H1 (cell line): ENCODE measurements around the gene ADM2. TPM values are rescaled to one million over a fixed set of nuclear protein-coding genes. Genes with fewer than 3 reads are reported as not detected.

ENCODE experiments used
- BCL11A ChIP-seq, 2 experiments: IDR thresholded peaks; one replicate each; pipeline ENCODE4 v1.6.1; 2011; ENCODE audit warnings: low read depth in 2 of 2, low read length in 2 of 2, mild to moderate bottlenecking in 2 of 2
- CEBPB ChIP-seq: IDR thresholded peaks from 2 replicates; pipeline ENCODE4 v1.6.1; 2012; ENCODE audit warnings: low read depth, low read length
- GTF2F1 ChIP-seq: IDR thresholded peaks from 2 replicates; pipeline ENCODE4 v1.6.1; 2012; ENCODE audit warnings: low read depth, low read length, improper control_type of control experiment, borderline replicate concordance
- JUN ChIP-seq: IDR thresholded peaks from 2 replicates; pipeline ENCODE4 v1.6.1; 2011; ENCODE audit warnings: low read depth, mild to moderate bottlenecking, improper control_type of control experiment, low read length
- KDM5A ChIP-seq: fragments of 200-600 bp; IDR thresholded peaks from 2 replicates; pipeline ENCODE4 v1.7.1; 2012; ENCODE audit warnings: mild to moderate bottlenecking, low read length, inconsistent platforms, mixed read lengths
- RNF2 ChIP-seq: fragments of 200-900, 300-1000 bp; sonication (generic); IDR thresholded peaks from 2 replicates; pipeline ENCODE4 v1.7.1; 2016; ENCODE audit warnings: borderline replicate concordance, low read depth, mild to moderate bottlenecking, antibody characterized with exemption, low read length; ENCODE audit not compliant: poor library complexity, severe bottlenecking; ENCODE audit errors: missing control alignments
- SP2 ChIP-seq: IDR thresholded peaks from 2 replicates; pipeline ENCODE4 v1.6.1; 2012; ENCODE audit warnings: mild to moderate bottlenecking, low read length, inconsistent platforms
- TBP ChIP-seq: IDR thresholded peaks from 2 replicates; pipeline ENCODE4 v1.6.1; 2011; ENCODE audit warnings: low read depth, low read length, improper control_type of control experiment
- TCF12 ChIP-seq: IDR thresholded peaks from 2 replicates; pipeline ENCODE4 v1.6.1; 2011; ENCODE audit warnings: low read depth, mild to moderate bottlenecking, low read length
- polyA plus RNA-seq, 7 experiments: library from polyadenylated mRNA; depleted of rRNA in 3 of 7; stranded (reverse) in 5 of 7; unstranded in 2 of 7; fragments of >200 nt in 5 of 7; fragments of 200-250 nt in 2 of 7; gene quantifications; 1 replicate in 5 of 7; 2 replicates in 1 of 7; 4 replicates in 1 of 7; pipeline versions ENCODE4 v1.2.1 to v1.2.3, GENCODE V29; 2011 to 2013; ENCODE audit warnings: missing spikeins in 2 of 7, mixed read lengths in 2 of 7
- total RNA-seq: library from RNA; stranded (reverse); fragmentation: NEBNext Ultra II Directional; extraction: Animal tissue kit (Norgen Biotek cat#: 25700); gene quantifications from 2 replicates; pipeline ENCODE4 v1.2.1, GENCODE V29; 2021
- TF ChIP-seq, protein P1 (sequence below): fragments of 300-600 bp; sonication (generic); IDR thresholded peaks from 2 replicates; pipeline ENCODE4 v1.7.1; 2012; ENCODE audit warnings: low read length, moderate library complexity, mild to moderate bottlenecking, inconsistent platforms; ENCODE audit not compliant: insufficient replicate concordance

ADM2 gene
- total and polyA plus RNA-seq, 2 of the 8 experiments (the other 6 are each of a cell fraction or from before 2014, with no cell fraction given): 3.3 to 7.5 TPM

DNA sequence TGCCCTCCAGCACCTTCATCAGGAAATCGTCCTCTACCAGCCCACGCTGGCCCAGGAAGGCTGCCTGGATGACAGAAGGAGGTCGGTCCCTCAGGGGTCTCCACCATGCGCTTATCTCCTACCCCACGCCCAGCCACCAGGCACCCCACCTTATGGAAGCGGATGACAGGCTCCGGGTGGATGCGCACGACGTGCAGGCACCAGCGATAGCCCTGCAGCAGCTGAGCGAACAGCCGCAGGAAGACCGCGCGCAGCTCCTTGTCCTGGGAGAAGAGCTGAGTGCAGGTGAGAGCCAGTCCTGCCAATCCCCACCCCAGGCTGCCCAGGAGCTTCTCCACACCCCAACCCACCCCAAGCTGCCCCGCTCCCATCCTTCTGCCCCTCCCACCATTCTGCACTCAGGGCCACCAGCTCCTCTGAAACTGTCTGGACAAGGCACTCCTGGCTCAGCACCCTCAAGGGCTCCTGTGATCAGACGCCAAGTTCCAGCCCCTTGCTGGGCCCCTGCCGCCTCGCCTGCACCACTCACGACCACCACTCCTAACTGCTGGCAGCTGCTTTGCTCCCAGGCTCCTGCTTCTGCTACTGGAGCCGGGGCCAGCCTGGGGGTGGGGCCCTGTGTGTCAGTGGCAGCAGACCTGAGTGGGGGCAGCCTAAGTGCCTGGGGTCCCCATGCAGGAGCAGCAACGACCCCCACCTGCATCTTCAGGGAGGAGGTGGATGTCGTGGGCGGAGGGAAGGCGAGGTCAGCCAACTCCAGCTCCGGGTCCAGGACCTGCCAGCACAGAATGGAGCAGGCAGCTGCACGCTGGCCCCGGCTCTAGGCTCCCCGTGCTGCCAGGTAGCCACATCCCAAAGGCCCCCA is 16.0 kb upstream of the ADM2 start (continued):
- TF ChIP-seq, protein P1, sequence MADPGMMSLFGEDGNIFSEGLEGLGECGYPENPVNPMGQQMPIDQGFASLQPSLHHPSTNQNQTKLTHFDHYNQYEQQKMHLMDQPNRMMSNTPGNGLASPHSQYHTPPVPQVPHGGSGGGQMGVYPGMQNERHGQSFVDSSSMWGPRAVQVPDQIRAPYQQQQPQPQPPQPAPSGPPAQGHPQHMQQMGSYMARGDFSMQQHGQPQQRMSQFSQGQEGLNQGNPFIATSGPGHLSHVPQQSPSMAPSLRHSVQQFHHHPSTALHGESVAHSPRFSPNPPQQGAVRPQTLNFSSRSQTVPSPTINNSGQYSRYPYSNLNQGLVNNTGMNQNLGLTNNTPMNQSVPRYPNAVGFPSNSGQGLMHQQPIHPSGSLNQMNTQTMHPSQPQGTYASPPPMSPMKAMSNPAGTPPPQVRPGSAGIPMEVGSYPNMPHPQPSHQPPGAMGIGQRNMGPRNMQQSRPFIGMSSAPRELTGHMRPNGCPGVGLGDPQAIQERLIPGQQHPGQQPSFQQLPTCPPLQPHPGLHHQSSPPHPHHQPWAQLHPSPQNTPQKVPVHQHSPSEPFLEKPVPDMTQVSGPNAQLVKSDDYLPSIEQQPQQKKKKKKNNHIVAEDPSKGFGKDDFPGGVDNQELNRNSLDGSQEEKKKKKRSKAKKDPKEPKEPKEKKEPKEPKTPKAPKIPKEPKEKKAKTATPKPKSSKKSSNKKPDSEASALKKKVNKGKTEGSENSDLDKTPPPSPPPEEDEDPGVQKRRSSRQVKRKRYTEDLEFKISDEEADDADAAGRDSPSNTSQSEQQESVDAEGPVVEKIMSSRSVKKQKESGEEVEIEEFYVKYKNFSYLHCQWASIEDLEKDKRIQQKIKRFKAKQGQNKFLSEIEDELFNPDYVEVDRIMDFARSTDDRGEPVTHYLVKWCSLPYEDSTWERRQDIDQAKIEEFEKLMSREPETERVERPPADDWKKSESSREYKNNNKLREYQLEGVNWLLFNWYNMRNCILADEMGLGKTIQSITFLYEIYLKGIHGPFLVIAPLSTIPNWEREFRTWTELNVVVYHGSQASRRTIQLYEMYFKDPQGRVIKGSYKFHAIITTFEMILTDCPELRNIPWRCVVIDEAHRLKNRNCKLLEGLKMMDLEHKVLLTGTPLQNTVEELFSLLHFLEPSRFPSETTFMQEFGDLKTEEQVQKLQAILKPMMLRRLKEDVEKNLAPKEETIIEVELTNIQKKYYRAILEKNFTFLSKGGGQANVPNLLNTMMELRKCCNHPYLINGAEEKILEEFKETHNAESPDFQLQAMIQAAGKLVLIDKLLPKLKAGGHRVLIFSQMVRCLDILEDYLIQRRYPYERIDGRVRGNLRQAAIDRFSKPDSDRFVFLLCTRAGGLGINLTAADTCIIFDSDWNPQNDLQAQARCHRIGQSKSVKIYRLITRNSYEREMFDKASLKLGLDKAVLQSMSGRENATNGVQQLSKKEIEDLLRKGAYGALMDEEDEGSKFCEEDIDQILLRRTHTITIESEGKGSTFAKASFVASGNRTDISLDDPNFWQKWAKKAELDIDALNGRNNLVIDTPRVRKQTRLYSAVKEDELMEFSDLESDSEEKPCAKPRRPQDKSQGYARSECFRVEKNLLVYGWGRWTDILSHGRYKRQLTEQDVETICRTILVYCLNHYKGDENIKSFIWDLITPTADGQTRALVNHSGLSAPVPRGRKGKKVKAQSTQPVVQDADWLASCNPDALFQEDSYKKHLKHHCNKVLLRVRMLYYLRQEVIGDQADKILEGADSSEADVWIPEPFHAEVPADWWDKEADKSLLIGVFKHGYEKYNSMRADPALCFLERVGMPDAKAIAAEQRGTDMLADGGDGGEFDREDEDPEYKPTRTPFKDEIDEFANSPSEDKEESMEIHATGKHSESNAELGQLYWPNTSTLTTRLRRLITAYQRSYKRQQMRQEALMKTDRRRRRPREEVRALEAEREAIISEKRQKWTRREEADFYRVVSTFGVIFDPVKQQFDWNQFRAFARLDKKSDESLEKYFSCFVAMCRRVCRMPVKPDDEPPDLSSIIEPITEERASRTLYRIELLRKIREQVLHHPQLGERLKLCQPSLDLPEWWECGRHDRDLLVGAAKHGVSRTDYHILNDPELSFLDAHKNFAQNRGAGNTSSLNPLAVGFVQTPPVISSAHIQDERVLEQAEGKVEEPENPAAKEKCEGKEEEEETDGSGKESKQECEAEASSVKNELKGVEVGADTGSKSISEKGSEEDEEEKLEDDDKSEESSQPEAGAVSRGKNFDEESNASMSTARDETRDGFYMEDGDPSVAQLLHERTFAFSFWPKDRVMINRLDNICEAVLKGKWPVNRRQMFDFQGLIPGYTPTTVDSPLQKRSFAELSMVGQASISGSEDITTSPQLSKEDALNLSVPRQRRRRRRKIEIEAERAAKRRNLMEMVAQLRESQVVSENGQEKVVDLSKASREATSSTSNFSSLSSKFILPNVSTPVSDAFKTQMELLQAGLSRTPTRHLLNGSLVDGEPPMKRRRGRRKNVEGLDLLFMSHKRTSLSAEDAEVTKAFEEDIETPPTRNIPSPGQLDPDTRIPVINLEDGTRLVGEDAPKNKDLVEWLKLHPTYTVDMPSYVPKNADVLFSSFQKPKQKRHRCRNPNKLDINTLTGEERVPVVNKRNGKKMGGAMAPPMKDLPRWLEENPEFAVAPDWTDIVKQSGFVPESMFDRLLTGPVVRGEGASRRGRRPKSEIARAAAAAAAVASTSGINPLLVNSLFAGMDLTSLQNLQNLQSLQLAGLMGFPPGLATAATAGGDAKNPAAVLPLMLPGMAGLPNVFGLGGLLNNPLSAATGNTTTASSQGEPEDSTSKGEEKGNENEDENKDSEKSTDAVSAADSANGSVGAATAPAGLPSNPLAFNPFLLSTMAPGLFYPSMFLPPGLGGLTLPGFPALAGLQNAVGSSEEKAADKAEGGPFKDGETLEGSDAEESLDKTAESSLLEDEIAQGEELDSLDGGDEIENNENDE: no peak
- TF ChIP-seq KDM5A (no peak), RNF2 (no peak), CEBPB (no peak), SP2 (no peak), TCF12 (no peak), GTF2F1 (no peak), TBP (no peak), BCL11A (IDR thresholded peaks at IDR 0.05; ENCODE audit: low read depth in 2 of 2, low read length in 2 of 2) (no peak), JUN (no peak)
